ENCODE data around the gene C5orf58.
A peak's percentile ranks its signal among the peaks of the same experiment; 100 is the strongest.
"Not testable (repeated sequence)": the region's sequence is repeated elsewhere in the genome, so short reads cannot be mapped to it uniquely, and the experiment has no call there.

Gene C5orf58

GRCh38 chr5:170238456-170239196 is 5.8 kb downstream of the C5orf58 start:
- Mint-ChIP-seq H3K9me3 (no peaks in the 10 kb centered on the region), H3K4me3 (no peak overlapping the region), H3K27me3 (no peaks in the 10 kb centered on the region), H3K27ac (peak overlapping the region in 1 of 2 donors; percentile 89), H3K4me1 (peaks cover 15% of the 10 kb centered on the region)
- DNase-seq, result no peak
- no peak for ATAC-seq

- H3K27ac Mint-ChIP-seq, result peak overlapping the region; percentile 48 to 65
- not testable (repeated sequence) for DNase-seq, H3K27me3 Mint-ChIP-seq, H3K4me3 Mint-ChIP-seq, ATAC-seq
- H3K9me3 Mint-ChIP-seq, result peaks cover 12 to 14% of the 10 kb centered on the region in 2 donors
- peaks cover 18% of the 10 kb centered on the region for H3K4me1 Mint-ChIP-seq
Measured at GRCh38 chr5:170245436-170245835, 12.7 kb downstream of the C5orf58 start.

- Mint-ChIP-seq H3K27ac (peak overlapping the region in 1 of 2 donors; percentile 48), H3K4me1 (peaks cover 22% of the 10 kb centered on the region), H3K4me3 (no peak overlapping the region), H3K9me3 (peaks cover 12 to 14% of the 10 kb centered on the region in 2 donors), H3K27me3 (no peaks in the 10 kb centered on the region)
- DNase-seq, result no peak
- ATAC-seq, result no peak
Measured at GRCh38 chr5:170246126-170246870, 13.5 kb downstream of the C5orf58 start.

- peak overlapping the region in 1 of 2 donors; percentile 73 for H3K27ac Mint-ChIP-seq
- no peak for ATAC-seq
- no peak for DNase-seq
Measured at GRCh38 chr5:170247363-170247762, 14.6 kb downstream of the C5orf58 start.

GRCh38 chr5:170248172-170248930 is 15.6 kb downstream of the C5orf58 start:
- peaks cover 36% of the 10 kb centered on the region for H3K4me1 Mint-ChIP-seq
- ATAC-seq, result no peak
- peak overlapping the region in 1 of 2 donors; percentile 57 for H3K27ac Mint-ChIP-seq

More at GRCh38 chr5:170247363-170247762, 14.6 kb downstream of the C5orf58 start:
- no peaks in the 10 kb centered on the region for H3K27me3 Mint-ChIP-seq
- no peak overlapping the region for H3K4me3 Mint-ChIP-seq
- peaks cover 12 to 14% of the 10 kb centered on the region in 2 donors for H3K9me3 Mint-ChIP-seq
- H3K4me1 Mint-ChIP-seq, result peaks cover 27% of the 10 kb centered on the region

GRCh38 chr5:170248931-170249227 is 16.1 kb downstream of the C5orf58 start:
- H3K27ac Mint-ChIP-seq, result peak overlapping the region in 1 of 2 donors; percentile 57
- H3K9me3 Mint-ChIP-seq, result peaks cover 12 to 14% of the 10 kb centered on the region in 2 donors
- H3K27me3 Mint-ChIP-seq, ATAC-seq, H3K4me3 Mint-ChIP-seq, DNase-seq: not testable (repeated sequence)
- peaks cover 42% of the 10 kb centered on the region for H3K4me1 Mint-ChIP-seq

More at GRCh38 chr5:170248172-170248930, 15.6 kb downstream of the C5orf58 start:
- no peak overlapping the region for H3K4me3 Mint-ChIP-seq
- no peaks in the 10 kb centered on the region for H3K27me3 Mint-ChIP-seq
- H3K9me3 Mint-ChIP-seq, result peaks cover 12 to 14% of the 10 kb centered on the region in 2 donors
- DNase-seq, result no peak

- Mint-ChIP-seq H3K27me3 (no peaks in the 10 kb centered on the region), H3K4me1 (peaks cover 46% of the 10 kb centered on the region), H3K27ac (peak overlapping the region; percentile 6 to 85), H3K9me3 (peaks cover 12 to 14% of the 10 kb centered on the region in 2 donors), H3K4me3 (no peak overlapping the region)
- ATAC-seq, result no peak
- DNase-seq, result no peak
Measured at GRCh38 chr5:170249355-170249754, 16.6 kb downstream of the C5orf58 start.

GRCh38 chr5:170250810-170251317 is 18.1 kb downstream of the C5orf58 start:
- no peak for DNase-seq
- Mint-ChIP-seq H3K4me3 (peak overlapping the region in 1 of 2 donors; percentile 21), H3K9me3 (peaks cover 8% of the 10 kb centered on the region in 2 donors), H3K27me3 (no peaks in the 10 kb centered on the region), H3K27ac (peak overlapping the region in 1 of 2 donors; percentile 70), H3K4me1 (peaks cover 61% of the 10 kb centered on the region)
- ATAC-seq, result no peak

- Mint-ChIP-seq H3K27ac (peak overlapping the region; percentile 40 to 59), H3K9me3 (peaks cover 2% of the 10 kb centered on the region in 2 donors), H3K27me3 (no peaks in the 10 kb centered on the region), H3K4me1 (peaks cover 67% of the 10 kb centered on the region), H3K4me3 (no peak overlapping the region)
- ATAC-seq, result no peak
- no peak for DNase-seq
Measured at GRCh38 chr5:170251462-170251861, 18.7 kb downstream of the C5orf58 start.

GRCh38 chr5:170252109-170252508 is 19.3 kb downstream of the C5orf58 start:
- Mint-ChIP-seq H3K27ac (peak overlapping the region in 1 of 2 donors; percentile 59), H3K27me3 (no peaks in the 10 kb centered on the region), H3K9me3 (no peaks in the 10 kb centered on the region)

GRCh38 chr5:170252720-170253350 is 20.1 kb downstream of the C5orf58 start:
- Mint-ChIP-seq H3K27ac (peak overlapping the region in 1 of 2 donors; percentile 13), H3K9me3 (no peaks in the 10 kb centered on the region), H3K4me1 (peaks cover 81% of the 10 kb centered on the region), H3K4me3 (no peak overlapping the region), H3K27me3 (no peaks in the 10 kb centered on the region)
- no peak for ATAC-seq
- no peak for DNase-seq

More at GRCh38 chr5:170252109-170252508, 19.3 kb downstream of the C5orf58 start:
- Mint-ChIP-seq H3K4me1 (peaks cover 74% of the 10 kb centered on the region), H3K4me3 (no peak overlapping the region)
- no peak for DNase-seq
- ATAC-seq, result no peak

- H3K9me3 Mint-ChIP-seq, result no peaks in the 10 kb centered on the region
- peak overlapping the region; percentile 77 to 88 for H3K27ac Mint-ChIP-seq
- ATAC-seq (peak; percentile 98), DNase-seq (peak; percentile 71 to 83)
- peaks cover 83% of the 10 kb centered on the region for H3K4me1 Mint-ChIP-seq
- H3K27me3 Mint-ChIP-seq, result no peaks in the 10 kb centered on the region
- H3K4me3 Mint-ChIP-seq, result peak overlapping the region; percentile 9 to 34
Measured at GRCh38 chr5:170254056-170254455, 21.3 kb downstream of the C5orf58 start.

GRCh38 chr5:170256571-170256970 is 23.8 kb downstream of the C5orf58 start:
- Mint-ChIP-seq H3K27ac (peak overlapping the region in 1 of 2 donors; percentile 1), H3K4me1 (peaks cover 85% of the 10 kb centered on the region), H3K4me3 (no peak overlapping the region), H3K9me3 (no peaks in the 10 kb centered on the region), H3K27me3 (no peaks in the 10 kb centered on the region)
- no peak for DNase-seq
- no peak for ATAC-seq

- Mint-ChIP-seq H3K27ac (peak overlapping the region; percentile 1 to 47), H3K9me3 (no peaks in the 10 kb centered on the region), H3K27me3 (no peaks in the 10 kb centered on the region), H3K4me1 (peaks cover 91% of the 10 kb centered on the region), H3K4me3 (no peak overlapping the region)
- no peak for ATAC-seq
- no peak for DNase-seq
Measured at GRCh38 chr5:170257370-170257769, 24.6 kb downstream of the C5orf58 start.

Measured in stimulated activated naive CD8-positive, alpha-beta T cell treated with anti-CD3 and anti-CD28 coated beads, Interleukin-15, amount 100 ng/mL, for 72 hours (primary cell).